HG03460 (cell line): ENCODE results near the gene GPER1.
"Not testable (repeated sequence)": the region's sequence is repeated elsewhere in the genome, so short reads cannot be mapped to it uniquely, and the experiment has no call there.

Source experiments
- ATAC-seq: cut with Tn5 transposase; IDR thresholded peaks from one replicate; pipeline ENCODE4 v1.9.1; 2021; ENCODE audit not compliant: unreplicated experiment

The GPER1 gene

GRCh38 chr7:1068013-1068412 is 19.9 kb upstream of the GPER1 start:
- no peak for ATAC-seq

GRCh38 chr7:1068619-1069018 is 19.3 kb upstream of the GPER1 start:
- no peak for ATAC-seq

GRCh38 chr7:1070544-1071011 is 17.3 kb upstream of the GPER1 start:
- ATAC-seq: no peak

- no peak for ATAC-seq
Measured at GRCh38 chr7:1071731-1072254, 16.1 kb upstream of the GPER1 start.

- ATAC-seq: no peak
Measured at GRCh38 chr7:1073142-1073977, 14.6 kb upstream of the GPER1 start.

- ATAC-seq: not testable (repeated sequence)
Measured at GRCh38 chr7:1074018-1074417, 13.9 kb upstream of the GPER1 start.

GRCh38 chr7:1074593-1075431 is 13.1 kb upstream of the GPER1 start:
- ATAC-seq: no peak

GRCh38 chr7:1076184-1077072 is 11.5 kb upstream of the GPER1 start:
- no peak for ATAC-seq

- ATAC-seq: no peak
Measured at GRCh38 chr7:1078519-1078918, 9.4 kb upstream of the GPER1 start.

GRCh38 chr7:1078985-1079384 is 8.9 kb upstream of the GPER1 start:
- ATAC-seq: no peak

GRCh38 chr7:1079546-1079945 is 8.4 kb upstream of the GPER1 start:
- no peak for ATAC-seq

GRCh38 chr7:1080252-1080920 is 7.5 kb upstream of the GPER1 start:
- no peak for ATAC-seq

GRCh38 chr7:1080921-1081255 is 7.0 kb upstream of the GPER1 start:
- ATAC-seq: no peak

- no peak for ATAC-seq
Measured at GRCh38 chr7:1081336-1081735, 6.6 kb upstream of the GPER1 start.

GRCh38 chr7:1081931-1082401 is 5.9 kb upstream of the GPER1 start:
- ATAC-seq: no peak

- no peak for ATAC-seq
Measured at GRCh38 chr7:1083729-1084657, 3.9 kb upstream of the GPER1 start.

- ATAC-seq: no peak
Measured at GRCh38 chr7:1085266-1085665, 2.6 kb upstream of the GPER1 start.

GRCh38 chr7:1085910-1086421 is 1.9 kb upstream of the GPER1 start:
- no peak for ATAC-seq
